Stimulated activated CD4-positive, alpha-beta T cell treated with anti-CD3 and anti-CD28 coated beads, TNF-alpha, amount 100 ng/mL, for 1 hour (primary cell): ENCODE data around the gene TM2D3.

Source experiments
- DNase-seq, 3 donors: peaks; one replicate each; pipeline ENCODE4 v3.0.0-alpha.2; 2020; ENCODE audit warnings: low read depth in 3 of 3, low spot score in 1 of 3

The TM2D3 gene

GRCh38 chr15:101625184-101625583 lies 27.0 kb downstream of the TM2D3 start:
- DNase-seq = no peak

DNA sequence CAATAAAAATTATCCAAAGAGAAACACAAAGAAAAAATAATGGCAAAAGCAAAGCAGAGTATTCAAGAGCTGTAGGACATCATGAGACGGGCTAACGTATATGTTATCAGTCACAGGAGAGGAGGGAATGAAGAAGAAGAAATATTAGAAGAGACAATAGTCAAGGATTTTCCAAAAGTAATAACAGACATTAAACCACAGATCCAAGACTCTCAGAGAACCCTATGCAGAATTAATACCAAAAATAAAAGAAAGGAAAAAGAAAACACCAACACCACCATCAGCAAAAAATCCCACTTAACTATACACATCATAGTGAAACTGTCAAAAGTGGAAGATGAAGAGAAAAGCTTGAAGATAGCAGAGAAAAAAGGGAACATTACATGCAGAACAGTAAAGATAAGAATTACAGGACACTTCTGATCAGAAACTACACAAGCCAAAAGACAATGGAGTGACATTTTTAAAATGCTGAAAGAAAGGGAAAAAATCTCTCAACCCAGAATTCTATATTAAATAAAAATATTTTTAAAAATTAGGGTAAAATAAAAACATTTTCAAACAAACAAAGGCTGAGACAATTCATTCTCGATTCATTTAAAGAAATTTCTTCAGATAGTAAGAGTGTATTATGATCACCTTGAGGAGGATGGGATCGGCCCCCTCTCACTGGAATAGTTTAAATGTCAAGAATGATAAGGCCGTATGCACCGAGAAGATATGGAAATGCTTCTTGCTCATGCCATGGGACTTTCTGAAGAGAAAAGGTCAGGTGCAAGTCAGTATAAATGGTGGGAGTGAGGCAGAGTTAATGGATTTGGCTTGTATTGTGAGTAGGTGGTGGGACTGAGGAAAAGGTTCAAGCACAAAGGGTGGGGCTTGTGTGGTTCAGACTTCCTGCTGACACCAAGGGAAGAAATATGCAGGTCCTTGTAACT lies 28.5 kb downstream of the TM2D3 start:
- DNase-seq = no peak

DNA sequence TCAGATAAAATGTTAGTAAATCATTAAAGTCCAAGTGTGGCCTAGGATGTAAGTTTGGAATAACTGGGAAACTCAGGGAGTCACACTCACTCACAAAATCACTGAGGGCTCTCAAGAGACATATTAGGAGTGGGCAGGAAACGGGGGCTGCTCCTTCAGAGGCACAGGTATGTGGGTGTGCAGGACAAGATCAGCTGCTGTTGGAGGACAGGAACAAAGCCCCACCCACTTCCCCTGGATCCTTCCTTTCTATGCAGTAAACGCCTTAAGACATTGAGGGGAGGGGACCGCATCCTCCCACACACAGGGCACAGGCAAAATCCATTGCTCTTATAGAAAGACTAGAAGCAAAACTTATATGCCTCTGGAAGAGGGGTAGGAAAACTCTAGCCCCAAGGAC lies 30.2 kb downstream of the TM2D3 start:
- DNase-seq = no peak

GRCh38 chr15:101620671-101621070 lies 31.5 kb downstream of the TM2D3 start:
- DNase-seq = no peak

GRCh38 chr15:101619615-101619865 lies 32.6 kb downstream of the TM2D3 start:
- DNase-seq = no peak

- no peak for DNase-seq
These were observed 33.1 kb downstream of the TM2D3 start for GRCh38 chr15:101618851-101619614.

DNA sequence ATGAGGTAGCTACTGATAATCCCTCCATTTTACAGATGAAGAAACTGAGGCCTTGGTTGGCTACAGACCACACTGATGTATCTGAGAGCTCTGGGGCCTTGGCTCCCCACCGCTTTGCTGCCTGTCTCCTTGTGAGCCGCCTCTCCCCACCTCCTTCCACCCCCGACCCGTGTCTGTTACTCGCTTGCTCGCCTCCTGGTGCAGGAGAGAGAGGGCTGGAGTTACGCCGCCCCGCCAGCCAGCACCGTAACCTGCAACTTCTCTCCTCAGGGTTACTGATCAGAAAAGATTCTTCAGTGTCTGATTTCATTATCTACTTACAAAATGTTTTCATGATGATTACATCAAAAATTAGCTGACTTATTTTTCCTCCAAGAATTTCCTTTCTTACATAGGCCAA lies 34.1 kb downstream of the TM2D3 start:
- DNase-seq = no peak

GRCh38 chr15:101617390-101617965 lies 34.7 kb downstream of the TM2D3 start:
- no peak for DNase-seq

- no peak for DNase-seq
These were observed 36.0 kb downstream of the TM2D3 start for GRCh38 chr15:101615986-101616848.

DNA sequence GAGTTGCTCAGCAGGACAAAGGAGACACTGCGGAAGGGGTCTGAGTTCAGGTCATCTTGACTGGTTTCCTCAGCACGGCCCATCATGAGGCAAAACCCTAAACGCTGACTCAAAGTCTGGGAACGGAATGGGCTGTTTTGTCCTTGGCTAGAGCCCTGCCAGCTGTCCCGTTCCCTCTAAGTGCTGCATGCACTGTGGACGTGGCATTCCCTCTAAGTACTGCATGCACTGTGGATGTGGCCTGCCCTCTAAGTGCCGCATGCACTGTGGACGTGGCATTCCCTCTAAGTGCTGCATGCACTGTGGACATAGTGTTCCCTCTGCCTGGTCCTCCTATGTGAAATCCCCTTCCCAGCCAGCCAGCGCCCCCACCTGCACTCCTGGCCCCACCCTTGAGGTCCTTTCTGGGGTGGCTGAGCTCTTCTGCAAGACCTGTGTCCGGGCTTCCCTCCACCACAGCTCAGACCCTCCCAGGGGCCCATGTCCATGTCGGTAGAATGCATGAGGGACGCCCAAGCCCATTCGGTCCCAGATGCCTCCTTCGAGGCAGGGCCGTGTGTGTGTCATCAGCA lies 36.7 kb downstream of the TM2D3 start:
- DNase-seq = no peak

GRCh38 chr15:101614761-101615160 lies 37.4 kb downstream of the TM2D3 start:
- DNase-seq = no peak

GRCh38 chr15:101614001-101614585 lies 38.1 kb downstream of the TM2D3 start:
- DNase-seq = no peak

DNA sequence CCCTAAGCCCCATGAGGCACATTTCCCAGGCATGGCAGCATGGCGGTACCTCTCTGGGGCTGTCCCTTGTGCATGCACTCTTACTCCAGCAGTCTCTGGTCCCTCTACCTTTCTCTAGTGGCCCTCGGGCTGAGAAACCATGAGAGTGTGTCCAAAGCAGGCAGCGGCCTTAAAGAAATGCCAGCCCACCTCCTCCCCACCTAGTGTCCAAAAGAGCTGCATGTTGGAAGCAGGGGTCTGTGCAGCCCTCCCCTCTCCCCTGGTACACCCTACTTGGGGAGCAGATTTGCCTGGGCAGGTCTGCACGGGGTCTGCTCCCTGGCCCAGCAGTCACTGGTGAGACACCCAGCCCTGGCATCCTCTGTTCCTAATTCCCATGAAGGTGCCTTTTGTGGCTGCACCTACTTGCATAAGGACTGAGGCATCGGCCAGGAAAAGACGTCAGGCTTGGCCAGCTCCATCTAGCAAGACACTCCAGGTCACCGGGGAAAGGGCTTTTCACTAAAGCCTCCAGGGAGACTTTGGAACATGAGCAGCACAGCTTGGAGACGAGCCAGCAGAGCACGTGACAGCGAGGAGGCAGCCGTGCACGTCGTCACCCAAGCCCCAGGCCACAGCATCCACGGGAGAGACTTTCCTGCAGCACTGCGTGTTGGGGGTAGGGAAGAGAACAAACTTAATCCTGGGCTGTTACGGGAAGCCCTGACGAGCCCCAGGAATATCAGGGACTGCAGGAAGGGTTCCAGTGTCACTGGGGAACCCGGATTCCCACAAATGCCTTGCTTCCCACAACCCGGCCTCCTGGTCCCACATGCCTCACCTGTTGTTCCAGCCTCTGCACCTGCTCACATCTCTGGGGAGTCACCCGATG lies 38.8 kb downstream of the TM2D3 start:
- DNase-seq = no peak

DNA sequence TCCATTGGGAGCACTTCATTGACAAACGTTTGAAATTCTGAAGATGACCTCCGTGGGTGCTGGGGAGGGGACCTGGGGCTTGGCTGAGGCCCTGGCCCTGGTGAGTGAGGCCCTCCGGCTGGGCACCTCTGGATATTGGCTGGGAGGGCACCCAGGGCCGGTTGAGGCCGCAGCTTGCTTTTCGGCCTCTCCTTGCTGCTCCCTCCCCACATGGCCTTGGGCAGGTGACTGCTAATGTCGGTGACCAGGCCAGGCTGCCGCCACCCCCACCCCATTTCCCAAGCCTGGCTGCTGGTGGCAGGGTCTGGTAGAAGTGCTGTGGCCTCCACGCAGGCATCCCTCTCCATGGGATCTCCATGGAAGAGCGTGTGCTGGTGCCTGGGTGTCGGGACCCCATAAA lies 39.5 kb downstream of the TM2D3 start:
- DNase-seq = no peak

DNA sequence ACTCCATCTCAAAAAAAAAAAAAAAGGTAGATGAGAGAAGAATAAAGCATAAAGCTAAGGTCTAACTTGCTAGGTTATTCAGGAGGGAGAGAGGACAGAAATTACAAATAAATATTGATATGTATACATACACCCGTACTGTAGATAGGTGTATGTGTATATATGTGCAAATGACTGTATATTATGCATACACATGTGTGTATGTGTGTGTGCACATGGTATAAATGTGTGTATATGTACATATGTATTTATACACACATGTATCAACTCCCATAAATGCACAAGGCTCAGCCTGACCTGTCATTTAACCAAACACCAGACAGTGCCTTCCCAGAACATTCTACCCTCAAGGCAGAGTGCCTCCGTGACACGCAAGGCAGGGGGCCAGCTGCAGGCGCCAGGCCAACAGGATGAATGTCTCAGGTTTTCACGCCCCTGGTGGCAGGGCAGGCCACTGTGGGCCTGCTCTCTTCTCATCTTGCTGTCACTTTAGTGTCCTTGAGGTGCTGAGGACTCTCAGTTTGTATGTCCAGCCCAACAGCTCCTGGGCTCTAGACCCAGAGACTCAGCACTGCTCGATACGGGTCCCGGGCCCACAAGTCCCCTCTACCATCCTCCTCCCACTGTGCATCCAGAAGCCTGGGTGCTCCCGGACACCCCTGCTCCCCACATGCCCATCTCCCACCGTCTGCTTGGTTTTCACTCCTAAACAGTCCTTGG lies 40.4 kb downstream of the TM2D3 start:
- no peak for DNase-seq

DNA sequence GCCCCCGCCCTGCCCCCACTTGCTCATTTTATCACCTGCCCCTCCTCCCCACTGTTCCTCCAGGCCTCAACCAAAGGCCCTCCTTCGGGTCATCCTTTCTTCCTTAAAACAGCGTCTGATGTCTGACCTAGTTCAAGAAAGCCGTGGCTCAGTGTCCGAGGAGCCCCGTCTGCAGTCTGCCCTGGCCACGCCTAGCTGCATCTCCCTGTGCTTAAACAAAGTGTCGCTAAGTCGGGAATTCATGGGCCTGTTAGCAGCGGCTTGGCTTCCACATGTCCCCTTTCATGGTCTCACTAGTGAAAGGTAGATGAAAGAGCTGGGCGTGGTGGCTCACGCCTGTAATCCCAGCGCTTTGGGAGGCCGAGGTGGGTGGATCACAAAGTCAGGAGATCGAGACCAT lies 41.2 kb downstream of the TM2D3 start:
- no peak for DNase-seq

GRCh38 chr15:101610611-101611000 lies 41.6 kb downstream of the TM2D3 start:
- no peak for DNase-seq

- DNase-seq = no peak
These were observed 42.2 kb downstream of the TM2D3 start for GRCh38 chr15:101609742-101610610.
